Measurements from ENCODE around the gene NPC2.

- TF ChIP-seq POLR2A (IDR thresholded peaks at IDR 0.05; ENCODE audit: low read depth, low read length): no peak
- no peak for TF ChIP-seq POLR2AphosphoS5 (IDR thresholded peaks at IDR 0.05; ENCODE audit: low read depth, low read length)
Measured at GRCh38 chr14:74480046-74480445, 13.1 kb downstream of the NPC2 start.

Data from GM12892 (cell line).